ENCODE data around the gene C16orf89. TPM values are rescaled to one million over a fixed set of nuclear protein-coding genes. Genes with fewer than 3 reads are reported as not detected.
"Not testable (repeated sequence)": the region's sequence is repeated elsewhere in the genome, so short reads cannot be mapped to it uniquely, and the experiment has no call there.

The C16orf89 gene
- total RNA-seq, 4 donors from 2014 or later = 0.38 to 4.8 (median 2.4) TPM

- H3K9me3 ChIP-seq = no peaks in the 10 kb centered on the region
- intact Hi-C loops (cut with DNase I) = no loop called here
- DNase-seq = no peak
- TF ChIP-seq POLR2A (IDR thresholded peaks at IDR 0.05) (no peak), CTCF (IDR thresholded peaks at IDR 0.05) (no peak)
- H3K4me3 ChIP-seq = no peak overlapping the region
- H3K27me3 ChIP-seq = peaks cover 0 to 16% (median 0%) of the 10 kb centered on the region in 4 donors
- H3K4me1 ChIP-seq = no peaks in the 10 kb centered on the region
- WGBS, 2 donors = 77 to 81% methylated on average over 6 to 9 of the region's 10 CpGs
- H3K27ac ChIP-seq = no peak overlapping the region
- H3K36me3 ChIP-seq = no peaks in the 10 kb centered on the region
Observed at GRCh38 chr16:5045499-5046115, 20.1 kb downstream of the C16orf89 start.

- intact Hi-C loops (cut with DNase I); H3K4me3 ChIP-seq; H3K27ac ChIP-seq; DNase-seq; H3K9me3 ChIP-seq; H3K36me3 ChIP-seq; H3K4me1 ChIP-seq: not testable (repeated sequence)
- 72 to 88% methylated on average over 8 to 11 of the region's 11 CpGs for WGBS, 2 donors
- peaks cover 0 to 19% (median 0%) of the 10 kb centered on the region in 4 donors for H3K27me3 ChIP-seq
Observed at GRCh38 chr16:5044581-5044980, 21.2 kb downstream of the C16orf89 start.

- DNase-seq = no peak
- intact Hi-C loops (cut with DNase I) = no loop called here
- no peak overlapping the region for H3K27ac ChIP-seq
- H3K36me3 ChIP-seq = no peaks in the 10 kb centered on the region
- no peak overlapping the region for H3K4me3 ChIP-seq
- no peak for TF ChIP-seq CTCF (IDR thresholded peaks at IDR 0.05)
- TF ChIP-seq POLR2A (IDR thresholded peaks at IDR 0.05) = no peak
- H3K9me3 ChIP-seq = no peaks in the 10 kb centered on the region
- 95 to 98% methylated on average over 3 to 7 of the region's 8 CpGs for WGBS, 2 donors
- H3K27me3 ChIP-seq = peaks cover 0 to 19% (median 0%) of the 10 kb centered on the region in 4 donors
- H3K4me1 ChIP-seq = no peaks in the 10 kb centered on the region
Observed at GRCh38 chr16:5044011-5044540, 21.7 kb downstream of the C16orf89 start.

GRCh38 chr16:5042574-5043171 lies 23.1 kb downstream of the C16orf89 start:
- intact Hi-C loops (cut with DNase I) = no loop called here
- no peak for DNase-seq
- H3K27ac ChIP-seq = no peak overlapping the region
- no peaks in the 10 kb centered on the region for H3K4me1 ChIP-seq
- TF ChIP-seq POLR2A (IDR thresholded peaks at IDR 0.05) (no peak), CTCF (IDR thresholded peaks at IDR 0.05) (no peak)
- H3K4me3 ChIP-seq = no peak overlapping the region
- WGBS, 2 donors = 57 to 68% methylated on average over 13 to 14 of the region's 14 CpGs
- peaks cover 0 to 19% (median 0%) of the 10 kb centered on the region in 4 donors for H3K27me3 ChIP-seq
- no peaks in the 10 kb centered on the region for H3K9me3 ChIP-seq
- no peaks in the 10 kb centered on the region for H3K36me3 ChIP-seq

GRCh38 chr16:5041600-5042133 lies 24.1 kb downstream of the C16orf89 start:
- intact Hi-C loops (cut with DNase I) = no loop called here
- 49 to 63% methylated on average over 12 of the region's 12 CpGs for WGBS, 2 donors
- Histone ChIP-seq H3K4me3 (no peak overlapping the region), H3K27me3 (peaks cover 0 to 19% (median 0%) of the 10 kb centered on the region in 4 donors), H3K27ac (no peak overlapping the region), H3K4me1 (no peaks in the 10 kb centered on the region), H3K9me3 (no peaks in the 10 kb centered on the region), H3K36me3 (no peaks in the 10 kb centered on the region)
- no peak for DNase-seq
- TF ChIP-seq POLR2A (IDR thresholded peaks at IDR 0.05) (no peak), CTCF (IDR thresholded peaks at IDR 0.05) (no peak)
